ENCODE data around the gene PRPSAP1. TPM values are rescaled to one million over a fixed set of nuclear protein-coding genes. Genes with fewer than 3 reads are reported as not detected.

Gene PRPSAP1
- total and polyA plus RNA-seq, 12 donors: 26.0 to 79.3 (median 43.1) TPM

DNA sequence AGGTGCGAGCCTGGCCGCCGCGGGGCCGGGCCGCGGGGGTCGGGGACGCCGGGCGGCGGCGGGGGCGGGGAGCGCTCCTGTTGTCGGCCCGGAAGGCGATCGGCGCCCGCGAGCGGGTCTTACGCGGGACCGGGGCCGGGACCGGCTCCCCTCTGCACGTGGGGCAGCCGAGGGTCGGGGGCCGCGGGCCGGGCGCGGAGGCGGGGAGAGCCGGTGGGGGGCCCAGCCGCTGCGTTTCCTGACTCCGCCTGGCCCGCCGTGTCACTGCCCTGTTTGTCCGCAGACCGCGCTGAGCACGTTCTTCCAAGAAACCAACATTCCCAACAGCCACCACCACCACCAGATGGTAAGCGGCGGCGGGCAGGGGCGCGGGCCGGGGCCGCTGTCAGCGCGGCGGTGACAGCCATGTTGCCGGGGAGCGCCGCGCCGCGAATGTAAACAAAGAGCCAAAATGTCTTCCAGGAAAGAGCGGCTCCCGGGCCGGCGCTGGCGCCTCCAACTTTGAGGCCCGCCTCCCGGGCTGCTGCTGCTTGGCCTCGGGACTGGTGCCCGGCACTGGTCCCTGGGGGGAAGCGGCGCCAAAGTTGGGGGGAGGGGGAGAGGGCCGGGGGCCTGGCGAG, 88.0 kb downstream of the PRPSAP1 start:
- Histone ChIP-seq H3K36me3 (replicated peaks in 1 of 2) (peaks cover 0 to 4% of the 10 kb centered on the region in 2 donors), H3K4me1 (replicated peaks in 1 of 2) (peaks cover 10 to 38% of the 10 kb centered on the region in 2 donors)
- WGBS, 4 donors: 0 to 1% methylated on average over 54 to 76 of the region's 76 CpGs; no CpG with 5 or more reads in 2 of the 4 donors

GRCh38 chr17:76264755-76265623, 88.7 kb downstream of the PRPSAP1 start, which contains the start of gene UBALD2:
TSS of gene UBALD2 (plus strand) at chr17:76265348. CDS start at chr17:76265506, 158 bp downstream.
- Histone ChIP-seq H3K9me3 (replicated peaks in 1 of 3) (no peaks in the 10 kb centered on the region), H3K36me3 (replicated peaks in 1 of 2) (no peaks in the 10 kb centered on the region), H3K27ac (peak within 1 kb of the TSS; percentile 52 to 96 (median 71)), H3K27me3 (no peaks in the 10 kb centered on the region), H3K4me3 (peak within 1 kb of the TSS; percentile 44 to 94 (median 76)), H3K4me1 (replicated peaks in 1 of 2) (peaks cover 11 to 38% of the 10 kb centered on the region in 2 donors)
- TF ChIP-seq POLR2A (IDR thresholded peaks at IDR 0.05): peak; percentile 79 to 94
- TF ChIP-seq, protein P1, sequence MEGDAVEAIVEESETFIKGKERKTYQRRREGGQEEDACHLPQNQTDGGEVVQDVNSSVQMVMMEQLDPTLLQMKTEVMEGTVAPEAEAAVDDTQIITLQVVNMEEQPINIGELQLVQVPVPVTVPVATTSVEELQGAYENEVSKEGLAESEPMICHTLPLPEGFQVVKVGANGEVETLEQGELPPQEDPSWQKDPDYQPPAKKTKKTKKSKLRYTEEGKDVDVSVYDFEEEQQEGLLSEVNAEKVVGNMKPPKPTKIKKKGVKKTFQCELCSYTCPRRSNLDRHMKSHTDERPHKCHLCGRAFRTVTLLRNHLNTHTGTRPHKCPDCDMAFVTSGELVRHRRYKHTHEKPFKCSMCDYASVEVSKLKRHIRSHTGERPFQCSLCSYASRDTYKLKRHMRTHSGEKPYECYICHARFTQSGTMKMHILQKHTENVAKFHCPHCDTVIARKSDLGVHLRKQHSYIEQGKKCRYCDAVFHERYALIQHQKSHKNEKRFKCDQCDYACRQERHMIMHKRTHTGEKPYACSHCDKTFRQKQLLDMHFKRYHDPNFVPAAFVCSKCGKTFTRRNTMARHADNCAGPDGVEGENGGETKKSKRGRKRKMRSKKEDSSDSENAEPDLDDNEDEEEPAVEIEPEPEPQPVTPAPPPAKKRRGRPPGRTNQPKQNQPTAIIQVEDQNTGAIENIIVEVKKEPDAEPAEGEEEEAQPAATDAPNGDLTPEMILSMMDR (IDR thresholded peaks at IDR 0.05): no peak
- WGBS, 4 donors: 0 to 1% (median 0%) methylated on average over 3 to 94 of the region's 94 CpGs
- intact Hi-C loops (cut with DNase I): no loop called here
- DNase-seq: peak; percentile 98 to 100 (median 100)

More for the DNA sequence above, 88.0 kb downstream of the PRPSAP1 start:
- DNase-seq: peak in 4 of 7 donors; percentile 53 to 68 (median 56)
- TF ChIP-seq, protein P1 (IDR thresholded peaks at IDR 0.05): peak in 1 of 6 experiments; percentile 13
- no peak for TF ChIP-seq POLR2A (IDR thresholded peaks at IDR 0.05)
- peak overlapping the region in 4 of 5 donors; percentile 52 to 96 (median 78) for H3K27ac ChIP-seq
- peak overlapping the region; percentile 44 to 94 (median 76) for H3K4me3 ChIP-seq
- H3K9me3 ChIP-seq (replicated peaks in 1 of 3): no peaks in the 10 kb centered on the region
- no peaks in the 10 kb centered on the region for H3K27me3 ChIP-seq
- intact Hi-C loops (cut with DNase I): no loop called here

GRCh38 chr17:76264425-76264754, 89.3 kb downstream of the PRPSAP1 start:
- Histone ChIP-seq H3K27me3 (no peaks in the 10 kb centered on the region), H3K36me3 (replicated peaks in 1 of 2) (no peaks in the 10 kb centered on the region), H3K27ac (peak overlapping the region; percentile 52 to 82 (median 69)), H3K4me1 (replicated peaks in 1 of 2) (peaks cover 17 to 40% of the 10 kb centered on the region in 2 donors), H3K4me3 (peak overlapping the region in 1 of 4 donors; percentile 3), H3K9me3 (replicated peaks in 1 of 3) (no peaks in the 10 kb centered on the region)
- TF ChIP-seq, protein P1 (IDR thresholded peaks at IDR 0.05): no peak
- no peak for TF ChIP-seq POLR2A (IDR thresholded peaks at IDR 0.05)
- no peak for DNase-seq
- intact Hi-C loops (cut with DNase I): no loop called here
- WGBS, 4 donors: 38 to 44% (median 41%) methylated on average over 9 of the region's 9 CpGs

- Histone ChIP-seq H3K4me1 (replicated peaks in 1 of 2) (peaks cover 17 to 40% of the 10 kb centered on the region in 2 donors), H3K9me3 (replicated peaks in 1 of 3) (no peaks in the 10 kb centered on the region), H3K36me3 (replicated peaks in 1 of 2) (no peaks in the 10 kb centered on the region), H3K27ac (peak overlapping the region in 2 of 5 donors; percentile 47 to 82), H3K4me3 (no peak overlapping the region), H3K27me3 (no peaks in the 10 kb centered on the region)
- WGBS, 4 donors: 93 to 95% (median 95%) methylated on average over 2 to 5 of the region's 5 CpGs
- intact Hi-C loops (cut with DNase I): no loop called here
- TF ChIP-seq, protein P1 (IDR thresholded peaks at IDR 0.05): no peak
- no peak for TF ChIP-seq POLR2A (IDR thresholded peaks at IDR 0.05)
- DNase-seq: no peak
Observed at GRCh38 chr17:76263896-76264295, 89.8 kb downstream of the PRPSAP1 start.

All from adrenal gland (tissue), 12 donors.